Stimulated activated CD4-positive, alpha-beta T cell treated with anti-CD3 and anti-CD28 coated beads, TNF-alpha, amount 100 ng/mL, for 1 hour (primary cell): ENCODE measurements around the gene USP17L12.
"Not testable (repeated sequence)": the region's sequence is repeated elsewhere in the genome, so short reads cannot be mapped to it uniquely, and the experiment has no call there.

Source experiments
- DNase-seq, 3 donors: peaks; one replicate each; pipeline ENCODE4 v3.0.0-alpha.2; 2020; ENCODE audit warnings: low read depth in 3 of 3, low spot score in 1 of 3

The USP17L12 gene

GRCh38 chr4:9219852-9220251, at the start of gene USP17L12:
Gene USP17L12 (plus strand): TSS chr4:9220152. CDS start chr4:9220152, 0 bp downstream.
- DNase-seq: not testable (repeated sequence)

GRCh38 chr4:9210357-9210756, 9.6 kb upstream of the USP17L12 start, which contains the start of gene USP17L10:
Gene USP17L10 (plus strand): TSS chr4:9210657. CDS start chr4:9210657, 0 bp downstream.
- DNase-seq: not testable (repeated sequence)

GRCh38 chr4:9214701-9215100, 5.3 kb upstream of the USP17L12 start:
- not testable (repeated sequence) for DNase-seq

GRCh38 chr4:9215105-9215504, 4.8 kb upstream of the USP17L12 start, which contains the start of gene USP17L11:
Gene USP17L11 (plus strand): TSS chr4:9215405. CDS start chr4:9215405, 0 bp downstream.
- DNase-seq: not testable (repeated sequence)

- not testable (repeated sequence) for DNase-seq
These were observed 4.6 kb downstream of the USP17L12 start, which contains the start of gene USP17L13 for GRCh38 chr4:9224596-9224995. Gene USP17L13 (plus strand): TSS chr4:9224896. CDS start chr4:9224896, 0 bp downstream.

GRCh38 chr4:9230249-9230648, 10.3 kb downstream of the USP17L12 start:
- DNase-seq: not testable (repeated sequence)

- not testable (repeated sequence) for DNase-seq
These were observed 14.1 kb downstream of the USP17L12 start, which contains the start of gene USP17L15 for GRCh38 chr4:9234085-9234484. Gene USP17L15 (plus strand): TSS chr4:9234385. CDS start chr4:9234385, 0 bp downstream.

- DNase-seq: not testable (repeated sequence)
These were observed 18.5 kb downstream of the USP17L12 start for GRCh38 chr4:9238461-9238860.

- not testable (repeated sequence) for DNase-seq
These were observed 23.6 kb downstream of the USP17L12 start, which contains the start of gene USP17L17 for GRCh38 chr4:9243579-9243978. Gene USP17L17 (plus strand): TSS chr4:9243879. CDS start chr4:9243879, 0 bp downstream.

- DNase-seq: not testable (repeated sequence)
These were observed 28.2 kb downstream of the USP17L12 start, which contains the start of gene USP17L18 for GRCh38 chr4:9247953-9248680. Gene USP17L18 (plus strand): TSS chr4:9248630. CDS start chr4:9248630, 0 bp downstream.

- not testable (repeated sequence) for DNase-seq
These were observed 33.1 kb downstream of the USP17L12 start, which contains the start of gene USP17L19 for GRCh38 chr4:9253078-9253477. Gene USP17L19 (plus strand): TSS chr4:9253378. CDS start chr4:9253378, 0 bp downstream.

GRCh38 chr4:9257824-9258223, 37.9 kb downstream of the USP17L12 start, which contains the start of gene USP17L20:
Gene USP17L20 (plus strand): TSS chr4:9258124. CDS start chr4:9258124, 0 bp downstream.
- DNase-seq: not testable (repeated sequence)

GRCh38 chr4:9262572-9262971, 42.6 kb downstream of the USP17L12 start, which contains the start of gene USP17L21:
Gene USP17L21 (plus strand): TSS chr4:9262872. CDS start chr4:9262872, 0 bp downstream.
- DNase-seq: not testable (repeated sequence)

- DNase-seq: not testable (repeated sequence)
These were observed 47.4 kb downstream of the USP17L12 start, which contains the start of gene USP17L22 for GRCh38 chr4:9267319-9267718. Gene USP17L22 (plus strand): TSS chr4:9267619. CDS start chr4:9267619, 0 bp downstream.
